GM13976 (cell line): ENCODE measurements around the gene CRYBG3.

Source experiments
- DNase-seq: peaks from one replicate; pipeline ENCODE4 v3.0.0; 2012; ENCODE audit warnings: low spot score
- in situ Hi-C: fragments of 300-500 bp; cut with MboI; formaldehyde crosslinking; loops from one replicate; pipeline ENCODE4 v1.12.0; 2022; ENCODE audit warnings: low sequenced_read_pairs, mixed read lengths, inconsistent platforms; ENCODE audit not compliant: unreplicated experiment
- TF ChIP-seq, protein P1 (sequence below): IDR thresholded peaks from 2 replicates; pipeline ENCODE4 v1.5.1; 2012; ENCODE audit warnings: borderline replicate concordance, mild to moderate bottlenecking; ENCODE audit not compliant: insufficient read depth; ENCODE audit errors: extremely low read depth, missing control alignments, control extremely low read depth

The CRYBG3 gene

DNA sequence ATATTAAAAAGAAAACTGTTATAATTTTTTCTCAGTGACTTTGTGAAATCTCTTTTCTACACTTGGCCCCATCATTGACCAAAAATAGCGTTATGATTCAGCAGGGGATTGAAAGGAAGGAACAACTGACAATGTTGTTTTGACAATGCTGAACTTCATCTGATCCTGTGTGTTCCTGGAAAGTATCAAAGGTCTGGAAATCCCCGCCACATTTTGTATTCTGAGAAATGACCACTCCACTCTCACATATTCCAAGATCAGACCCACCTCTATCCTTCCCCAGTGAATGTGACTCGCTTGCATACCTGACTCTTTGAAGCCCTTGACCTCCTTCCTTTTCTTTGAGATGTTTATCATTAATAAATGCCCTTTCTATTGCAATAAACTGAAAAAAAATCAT is 160.1 kb downstream of the CRYBG3 start:
- in situ Hi-C loops: no loop called here
- DNase-seq: no peak

GRCh38 chr3:97983933-97984491 is 162.2 kb downstream of the CRYBG3 start:
- DNase-seq: no peak
- TF ChIP-seq, protein P1, sequence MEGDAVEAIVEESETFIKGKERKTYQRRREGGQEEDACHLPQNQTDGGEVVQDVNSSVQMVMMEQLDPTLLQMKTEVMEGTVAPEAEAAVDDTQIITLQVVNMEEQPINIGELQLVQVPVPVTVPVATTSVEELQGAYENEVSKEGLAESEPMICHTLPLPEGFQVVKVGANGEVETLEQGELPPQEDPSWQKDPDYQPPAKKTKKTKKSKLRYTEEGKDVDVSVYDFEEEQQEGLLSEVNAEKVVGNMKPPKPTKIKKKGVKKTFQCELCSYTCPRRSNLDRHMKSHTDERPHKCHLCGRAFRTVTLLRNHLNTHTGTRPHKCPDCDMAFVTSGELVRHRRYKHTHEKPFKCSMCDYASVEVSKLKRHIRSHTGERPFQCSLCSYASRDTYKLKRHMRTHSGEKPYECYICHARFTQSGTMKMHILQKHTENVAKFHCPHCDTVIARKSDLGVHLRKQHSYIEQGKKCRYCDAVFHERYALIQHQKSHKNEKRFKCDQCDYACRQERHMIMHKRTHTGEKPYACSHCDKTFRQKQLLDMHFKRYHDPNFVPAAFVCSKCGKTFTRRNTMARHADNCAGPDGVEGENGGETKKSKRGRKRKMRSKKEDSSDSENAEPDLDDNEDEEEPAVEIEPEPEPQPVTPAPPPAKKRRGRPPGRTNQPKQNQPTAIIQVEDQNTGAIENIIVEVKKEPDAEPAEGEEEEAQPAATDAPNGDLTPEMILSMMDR: no peak
- in situ Hi-C loops: no loop called here

More for the DNA sequence above, 160.1 kb downstream of the CRYBG3 start:
- TF ChIP-seq, protein P1: no peak

GRCh38 chr3:97987306-97987705 is 165.5 kb downstream of the CRYBG3 start:
- TF ChIP-seq, protein P1: no peak
- DNase-seq: no peak
- in situ Hi-C loops: no loop called here

DNA sequence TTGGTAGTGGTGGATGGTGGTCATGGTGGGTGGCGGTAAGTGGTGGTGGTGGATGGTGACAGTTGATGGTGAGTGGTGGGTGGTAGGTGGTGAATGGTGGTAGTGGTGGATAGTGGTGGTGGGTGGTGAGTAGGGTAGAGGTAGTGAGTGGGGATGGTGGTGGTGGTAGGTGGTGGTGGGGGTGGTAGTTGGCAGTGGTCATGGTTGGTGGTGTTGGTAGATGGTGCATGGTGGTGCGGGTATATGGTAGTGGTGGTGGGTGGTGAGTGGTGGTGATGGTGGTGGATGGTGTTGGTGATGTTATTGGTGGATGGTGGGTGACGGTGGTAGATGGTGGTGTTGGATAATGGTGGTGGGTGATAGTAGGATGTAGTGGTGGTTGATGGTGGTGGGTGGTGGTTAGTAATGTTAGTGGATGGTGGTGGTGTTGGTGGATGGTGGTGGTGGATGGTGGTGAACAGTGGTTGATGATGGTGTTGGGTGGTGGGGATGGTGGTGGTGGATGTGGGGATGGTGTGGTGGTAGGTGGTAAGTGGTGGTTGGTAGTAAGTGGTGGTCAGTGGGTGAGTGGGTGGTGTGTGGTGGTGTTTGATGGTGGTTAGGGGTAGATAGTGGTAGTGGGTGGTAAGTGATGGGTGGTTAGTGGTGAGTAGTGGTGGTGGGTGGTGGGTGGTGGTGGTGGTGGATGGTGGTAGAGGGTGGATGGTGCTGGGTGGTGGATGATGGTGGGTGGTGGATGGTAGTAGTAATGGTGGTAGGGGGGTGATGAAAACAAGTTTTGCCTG is 167.2 kb downstream of the CRYBG3 start:
- TF ChIP-seq, protein P1: no peak
- no peak for DNase-seq
- in situ Hi-C loops: no loop called here

- TF ChIP-seq, protein P1: no peak
- in situ Hi-C loops: no loop called here
These were observed 168.9 kb downstream of the CRYBG3 start for GRCh38 chr3:97990624-97991292.

DNA sequence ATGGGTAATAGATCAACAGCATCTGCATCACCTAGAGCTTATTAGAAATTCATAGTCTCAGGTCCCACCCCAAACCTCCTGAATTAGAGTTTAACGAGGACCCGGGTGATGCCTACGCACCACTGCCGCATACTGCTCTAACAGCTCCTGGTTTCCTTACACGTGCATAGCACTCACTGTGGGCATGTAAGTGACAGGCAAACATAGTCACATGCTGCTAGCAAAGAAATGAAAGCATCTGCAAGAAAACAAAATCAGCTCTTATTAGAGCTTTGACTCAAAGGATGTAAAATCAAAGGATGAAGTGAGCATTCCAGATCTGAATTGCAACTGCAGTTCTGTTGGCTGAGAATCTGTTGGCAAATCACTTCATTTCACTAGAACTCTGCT is 169.5 kb downstream of the CRYBG3 start:
- in situ Hi-C loops: no loop called here
- DNase-seq: no peak
- TF ChIP-seq, protein P1: no peak

More at GRCh38 chr3:97990624-97991292, 168.9 kb downstream of the CRYBG3 start:
- no peak for DNase-seq
